Muscle layer of duodenum (tissue), 2 donors: ENCODE measurements around the gene IWS1.
"Not testable (repeated sequence)": the region's sequence is repeated elsewhere in the genome, so short reads cannot be mapped to it uniquely, and the experiment has no call there.

Source experiments
- H3K27ac ChIP-seq: one replicate; pipeline ENCODE4 v1.7.0; 2013; ENCODE audit warnings: mild to moderate bottlenecking, low read length
- H3K27me3 ChIP-seq: one replicate; pipeline ENCODE4 v1.7.0; 2013; ENCODE audit warnings: low read depth, mild to moderate bottlenecking, control low read depth, low read length
- H3K36me3 ChIP-seq, 2 donors: one replicate each; pipeline ENCODE4 v1.7.0; 2013; ENCODE audit warnings: low read length in 2 of 2, control low read depth in 1 of 2, mild to moderate bottlenecking in 1 of 2; ENCODE audit not compliant: insufficient read depth in 2 of 2, control insufficient read depth in 1 of 2
- H3K4me1 ChIP-seq, 2 donors: one replicate each; pipeline ENCODE4 v1.7.0; 2013; ENCODE audit warnings: low read length in 2 of 2, mild to moderate bottlenecking in 2 of 2, control low read depth in 1 of 2, moderate library complexity in 1 of 2; ENCODE audit not compliant: insufficient read depth in 2 of 2, control insufficient read depth in 1 of 2
- H3K4me3 ChIP-seq, 2 donors: one replicate each; pipeline ENCODE4 v1.7.0; 2013; ENCODE audit warnings: low read length in 2 of 2, low read depth in 1 of 2, mild to moderate bottlenecking in 1 of 2
- H3K9me3 ChIP-seq, 2 donors: one replicate each; pipeline ENCODE4 v1.7.0; 2013; ENCODE audit warnings: low read length in 2 of 2, control low read depth in 1 of 2, mild to moderate bottlenecking in 1 of 2; ENCODE audit not compliant: control insufficient read depth in 1 of 2
- donor health status: healthy.

IWS1 gene

DNA sequence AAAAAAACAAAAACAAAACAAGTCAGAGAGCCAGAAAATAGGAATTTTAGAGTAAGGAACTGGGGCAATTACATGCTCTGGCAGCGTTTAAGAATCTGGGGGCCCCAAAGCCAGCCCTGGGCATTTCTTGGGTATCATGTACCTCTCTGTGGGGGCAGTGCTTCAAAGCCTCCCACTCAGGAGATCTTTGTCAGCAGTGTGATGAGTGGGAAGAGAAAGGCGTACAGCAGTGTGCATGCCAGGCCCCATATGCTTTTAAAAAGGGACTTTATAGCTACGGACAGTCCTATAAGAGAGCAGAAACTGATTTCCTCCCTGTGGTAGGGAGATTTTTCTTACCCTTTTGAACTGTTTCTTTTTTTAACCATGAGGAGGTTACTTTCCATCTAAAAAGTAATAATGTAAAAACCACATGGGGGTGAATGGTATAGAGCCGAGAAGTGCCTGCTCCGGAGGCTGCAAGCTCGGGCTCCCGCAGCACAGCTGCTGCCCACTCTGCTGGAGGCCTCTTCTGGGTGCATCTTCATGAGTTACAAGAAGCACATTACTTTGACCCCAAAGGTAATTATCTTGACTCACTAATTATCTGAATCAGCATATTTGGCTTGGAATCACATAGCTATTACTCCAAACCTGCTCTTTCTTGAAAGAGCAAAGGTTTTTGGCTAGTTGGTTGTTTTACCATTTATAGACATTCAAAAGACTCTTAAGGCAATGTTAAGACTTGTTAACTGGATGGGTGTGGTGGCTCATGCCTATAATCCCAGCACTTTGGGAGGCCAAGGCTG is 61.6 kb downstream of the IWS1 start:
- H3K9me3 ChIP-seq = no peaks in the 10 kb centered on the region

DNA sequence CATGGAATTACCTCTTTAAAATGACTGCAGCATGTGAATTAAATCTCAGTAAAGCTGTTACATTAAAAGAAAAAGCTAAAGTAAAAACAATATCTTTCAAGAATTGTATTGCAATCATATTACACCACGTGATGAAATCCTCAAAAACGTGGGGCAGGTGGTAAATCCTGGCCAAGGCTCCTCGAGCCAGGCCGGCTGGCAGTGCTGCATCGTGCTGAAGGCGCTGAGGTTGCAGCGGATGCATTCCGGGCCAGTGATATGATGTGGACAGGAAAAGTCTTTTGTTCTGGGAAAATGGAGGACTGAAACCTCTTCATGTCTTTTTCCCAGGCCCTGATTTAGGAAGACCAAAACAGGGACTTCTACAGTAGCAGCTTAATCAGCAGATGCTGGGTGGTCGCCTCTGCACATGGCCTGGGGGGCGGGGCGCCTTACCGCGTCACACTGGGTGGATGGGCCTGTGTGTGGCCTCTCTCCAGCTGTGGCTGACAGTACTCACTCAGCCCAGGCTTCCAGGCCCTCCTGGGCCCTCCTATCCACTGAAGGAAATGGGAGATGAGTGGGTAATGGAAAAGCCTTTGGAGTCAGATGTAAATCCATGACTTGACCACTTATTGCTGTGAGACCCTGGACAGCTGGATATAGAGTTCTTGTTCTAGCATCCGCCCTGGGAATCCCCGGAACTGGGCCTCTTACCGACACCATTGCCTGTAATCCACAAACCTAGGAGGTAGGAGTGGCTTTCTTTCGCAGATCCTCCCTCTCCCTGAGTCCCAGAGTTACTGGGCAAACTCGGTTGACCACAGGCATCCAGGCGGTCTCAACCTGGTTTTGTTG is 62.9 kb downstream of the IWS1 start:
- no peak overlapping the region for H3K4me3 ChIP-seq
- no peaks in the 10 kb centered on the region for H3K27me3 ChIP-seq
- H3K36me3 ChIP-seq = peaks cover 5 to 6% of the 10 kb centered on the region in 2 donors
- no peak overlapping the region for H3K27ac ChIP-seq
- H3K4me1 ChIP-seq = no peaks in the 10 kb centered on the region
- no peaks in the 10 kb centered on the region for H3K9me3 ChIP-seq

More for the DNA sequence above, 61.6 kb downstream of the IWS1 start:
- H3K27me3 ChIP-seq = no peaks in the 10 kb centered on the region
- H3K4me3 ChIP-seq = no peak overlapping the region
- H3K4me1 ChIP-seq = no peaks in the 10 kb centered on the region
- peaks cover 5 to 10% of the 10 kb centered on the region in 2 donors for H3K36me3 ChIP-seq
- H3K27ac ChIP-seq = no peak overlapping the region

DNA sequence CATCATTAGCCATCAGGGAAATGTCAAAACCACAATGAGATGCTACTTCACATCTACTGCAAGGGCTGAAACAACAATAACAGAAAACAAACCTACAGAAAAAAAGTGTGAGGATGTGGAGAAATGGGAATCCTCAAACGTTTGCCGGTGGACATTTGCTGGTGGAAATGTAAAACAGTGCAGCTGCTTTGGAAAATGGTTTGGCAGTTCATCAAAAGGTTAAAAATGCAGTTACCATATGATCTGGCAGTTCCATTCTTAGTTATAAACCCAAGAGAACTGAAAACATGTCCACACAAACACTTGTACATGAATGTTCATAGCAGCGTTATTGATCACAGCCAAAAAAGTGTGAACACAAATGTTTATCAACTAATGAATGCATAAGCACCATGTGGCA is 63.8 kb downstream of the IWS1 start:
- H3K4me1 ChIP-seq = no peaks in the 10 kb centered on the region

DNA sequence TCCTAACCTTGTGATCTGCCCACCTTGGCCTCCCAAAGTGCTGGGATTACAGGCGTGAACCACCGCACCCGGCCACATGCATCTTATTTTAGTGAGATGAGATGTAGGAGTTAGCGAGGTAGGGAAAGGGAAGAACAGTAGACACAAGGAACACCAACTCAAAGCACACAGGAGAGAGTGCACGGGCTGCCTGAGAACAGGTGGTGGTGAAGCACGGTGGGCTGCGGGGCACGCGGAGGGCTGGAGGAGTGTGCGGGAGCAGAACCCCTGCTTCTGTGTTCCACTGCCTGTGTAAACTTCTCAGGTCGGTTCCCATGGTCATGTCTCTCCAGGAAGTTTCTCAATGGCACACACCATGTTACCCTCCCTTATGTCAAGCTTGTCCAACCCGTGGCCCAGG is 69.3 kb downstream of the IWS1 start:
- Histone ChIP-seq H3K27me3 (no peaks in the 10 kb centered on the region), H3K27ac (no peak overlapping the region), H3K4me1 (no peaks in the 10 kb centered on the region), H3K36me3 (no peaks in the 10 kb centered on the region), H3K9me3 (no peaks in the 10 kb centered on the region), H3K4me3 (no peak overlapping the region)

More for the DNA sequence above, 63.8 kb downstream of the IWS1 start:
- Histone ChIP-seq H3K27me3 (no peaks in the 10 kb centered on the region), H3K9me3 (no peaks in the 10 kb centered on the region), H3K36me3 (peaks cover 0 to 5% of the 10 kb centered on the region in 2 donors), H3K27ac (no peak overlapping the region), H3K4me3 (no peak overlapping the region)

DNA sequence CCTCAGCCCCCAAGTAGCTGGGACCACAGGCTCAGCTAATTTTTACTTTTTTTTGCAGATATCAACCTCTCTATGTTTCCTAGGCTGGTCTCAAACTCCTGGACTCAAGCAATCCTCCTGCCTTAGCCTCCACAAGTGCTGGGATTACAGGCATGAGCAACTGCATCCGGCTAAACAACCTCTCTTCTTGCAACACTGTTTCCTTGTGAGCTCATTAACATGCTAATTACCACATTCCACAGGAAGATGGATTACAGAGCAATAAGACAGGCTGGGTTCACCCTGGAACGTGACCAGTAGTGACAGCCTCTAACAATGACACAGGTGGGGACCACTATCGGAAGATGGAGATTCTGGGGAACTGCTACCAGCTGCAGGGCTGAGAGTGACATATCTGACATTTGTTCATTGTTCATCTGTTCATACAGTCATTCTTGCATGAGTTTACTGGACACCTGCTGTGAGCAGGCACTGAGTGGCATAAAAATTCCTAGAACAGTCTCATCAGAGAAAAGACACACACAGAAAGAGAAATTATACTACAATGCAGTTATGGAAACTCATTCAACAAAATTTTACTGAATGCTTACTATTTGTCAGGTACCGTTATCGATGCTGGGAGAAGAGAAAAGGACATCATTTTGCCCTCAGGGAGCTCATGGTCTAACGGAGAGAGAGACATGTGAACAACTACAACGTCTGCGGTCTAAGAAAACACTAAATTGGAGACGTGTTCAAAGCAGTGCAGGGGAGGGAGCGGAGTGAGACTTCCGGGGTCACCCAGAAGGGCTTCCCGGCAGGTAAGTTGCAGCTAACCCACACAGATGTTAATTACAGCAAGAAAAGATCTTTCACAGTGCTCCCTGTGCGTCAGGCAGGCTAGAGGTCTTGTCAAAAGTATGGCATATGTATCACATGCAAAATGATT is 70.5 kb downstream of the IWS1 start:
- Histone ChIP-seq H3K27me3 (no peaks in the 10 kb centered on the region), H3K27ac (no peak overlapping the region), H3K9me3 (no peaks in the 10 kb centered on the region), H3K4me1 (no peaks in the 10 kb centered on the region), H3K36me3 (no peaks in the 10 kb centered on the region), H3K4me3 (no peak overlapping the region)

DNA sequence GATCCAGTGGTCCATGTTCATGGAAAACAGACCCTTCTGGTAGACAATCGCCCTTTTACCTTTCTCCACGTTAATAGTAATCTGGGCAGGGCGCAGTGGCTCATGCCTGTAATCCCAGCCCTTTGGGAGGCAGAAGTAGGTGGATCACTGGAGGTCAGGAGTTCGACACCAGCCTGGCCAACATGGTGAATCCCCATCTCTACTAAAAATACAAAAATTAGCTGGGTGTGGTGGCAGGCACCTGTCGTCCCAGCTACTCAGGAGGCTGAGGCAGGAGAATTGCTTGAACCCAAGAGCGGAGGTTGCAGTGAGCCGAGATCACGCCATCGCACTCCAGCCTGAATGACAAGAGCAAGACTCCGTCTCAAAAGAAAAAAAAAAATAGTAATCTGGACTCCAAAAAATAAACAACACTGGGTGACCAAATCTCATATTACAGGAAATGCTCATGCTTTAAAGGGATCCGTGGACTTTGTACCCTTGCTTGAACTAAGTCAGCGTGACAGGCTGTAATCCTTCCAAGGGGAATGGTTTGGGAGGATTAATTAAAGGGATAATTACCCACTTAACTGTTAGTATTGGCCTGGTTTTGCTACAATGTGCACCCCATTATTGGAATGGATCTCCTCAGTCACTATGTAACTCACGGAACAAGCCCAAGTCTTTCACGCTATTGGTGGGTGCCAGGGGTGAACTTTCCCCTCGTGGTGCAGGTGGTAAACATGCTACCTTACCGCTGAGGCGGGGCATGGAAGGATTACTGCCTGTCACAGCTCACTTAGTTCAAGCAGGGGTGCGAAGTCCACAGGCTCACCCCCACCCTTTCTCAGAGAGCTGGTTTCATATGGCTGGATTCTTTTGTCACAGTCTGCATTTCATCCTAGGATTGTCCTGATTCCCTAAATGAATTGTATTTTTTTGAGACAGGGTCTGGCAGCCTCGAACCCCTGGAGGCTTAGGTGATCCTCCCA is 71.4 kb downstream of the IWS1 start:
- Histone ChIP-seq H3K4me3 (no peak overlapping the region), H3K4me1 (no peaks in the 10 kb centered on the region), H3K36me3 (no peaks in the 10 kb centered on the region), H3K27ac (no peak overlapping the region), H3K27me3 (no peaks in the 10 kb centered on the region), H3K9me3 (no peaks in the 10 kb centered on the region)

DNA sequence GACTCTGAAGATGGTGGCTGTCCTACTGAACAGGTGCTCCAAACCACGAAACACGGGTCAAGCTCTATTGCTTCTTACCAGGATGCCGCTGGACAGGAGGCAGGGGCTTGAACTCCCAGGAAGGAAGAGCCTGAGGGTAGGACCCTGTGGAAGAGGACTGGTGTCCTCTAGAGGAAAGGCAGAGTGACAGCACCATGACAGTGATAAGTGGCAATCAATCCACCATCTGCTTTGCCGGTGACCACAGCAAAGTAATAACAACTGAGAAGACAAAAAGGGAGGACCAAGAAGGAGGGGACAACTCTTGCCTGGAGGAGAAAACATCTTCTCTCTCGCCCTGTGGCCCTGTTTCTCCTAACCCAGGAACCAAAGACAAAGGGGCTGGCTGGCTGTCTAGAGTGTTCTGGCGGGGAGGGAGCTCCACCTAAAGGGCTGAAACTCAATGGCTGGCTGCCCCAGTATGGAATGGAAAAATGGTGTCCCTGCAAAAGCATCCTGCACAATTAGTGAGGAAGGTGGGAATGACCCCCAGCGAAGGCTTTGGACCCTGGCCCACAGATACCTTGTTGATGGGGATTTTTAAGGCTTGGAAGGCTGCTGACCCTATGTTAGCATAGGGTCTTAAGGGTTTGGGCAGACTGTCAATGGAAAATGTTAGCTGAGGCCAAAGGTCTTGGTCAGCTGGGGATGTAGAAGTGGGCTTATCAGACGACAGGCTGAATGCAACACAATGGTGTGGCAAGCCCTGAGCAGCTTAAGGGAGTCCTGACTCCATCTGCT is 72.7 kb downstream of the IWS1 start:
- H3K36me3 ChIP-seq = no peaks in the 10 kb centered on the region
- H3K27ac ChIP-seq = no peak overlapping the region
- H3K27me3 ChIP-seq = no peaks in the 10 kb centered on the region
- no peaks in the 10 kb centered on the region for H3K9me3 ChIP-seq
- no peak overlapping the region for H3K4me3 ChIP-seq
- no peaks in the 10 kb centered on the region for H3K4me1 ChIP-seq

DNA sequence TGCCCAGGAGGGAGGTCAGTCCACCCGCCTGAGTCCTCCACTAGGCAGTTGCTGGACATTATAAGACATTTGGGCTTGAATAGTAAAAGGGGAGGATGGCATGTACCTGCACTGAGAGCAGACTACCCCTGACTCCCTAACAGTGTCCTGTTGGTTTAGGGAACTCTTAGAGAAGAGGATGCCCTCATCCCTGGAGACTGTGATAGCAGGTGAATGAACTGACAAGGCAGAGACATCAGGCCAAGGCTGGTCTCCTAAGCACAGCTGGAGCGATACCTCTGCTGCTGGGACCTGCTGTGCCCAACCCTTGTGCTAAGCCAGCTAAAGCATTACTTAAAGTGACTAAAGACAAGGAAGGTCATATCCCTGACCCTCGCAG is 73.3 kb downstream of the IWS1 start:
- Histone ChIP-seq H3K4me3 (no peak overlapping the region), H3K36me3 (no peaks in the 10 kb centered on the region), H3K4me1 (no peaks in the 10 kb centered on the region), H3K27me3 (no peaks in the 10 kb centered on the region), H3K27ac (no peak overlapping the region), H3K9me3 (no peaks in the 10 kb centered on the region)

DNA sequence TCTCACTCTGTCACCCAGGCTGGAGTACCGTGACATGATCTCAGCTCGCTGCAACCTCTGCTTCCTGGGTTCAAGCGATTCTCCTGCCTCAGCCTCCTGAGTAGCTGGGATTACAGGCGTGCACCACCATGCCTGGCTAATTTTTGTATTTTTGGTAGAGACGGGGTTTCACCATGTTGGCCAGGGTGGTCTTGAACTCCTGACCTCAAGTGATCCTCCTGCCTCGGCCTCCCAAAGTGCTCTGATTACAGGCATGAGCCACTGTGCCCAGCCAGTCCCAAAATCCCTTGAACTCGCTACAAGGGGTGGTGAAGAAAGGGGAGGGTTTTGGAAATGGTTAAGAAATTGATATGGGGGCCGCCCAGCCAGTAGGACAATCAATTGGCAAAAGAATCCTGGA is 73.9 kb downstream of the IWS1 start:
- not testable (repeated sequence) for H3K4me3 ChIP-seq

DNA sequence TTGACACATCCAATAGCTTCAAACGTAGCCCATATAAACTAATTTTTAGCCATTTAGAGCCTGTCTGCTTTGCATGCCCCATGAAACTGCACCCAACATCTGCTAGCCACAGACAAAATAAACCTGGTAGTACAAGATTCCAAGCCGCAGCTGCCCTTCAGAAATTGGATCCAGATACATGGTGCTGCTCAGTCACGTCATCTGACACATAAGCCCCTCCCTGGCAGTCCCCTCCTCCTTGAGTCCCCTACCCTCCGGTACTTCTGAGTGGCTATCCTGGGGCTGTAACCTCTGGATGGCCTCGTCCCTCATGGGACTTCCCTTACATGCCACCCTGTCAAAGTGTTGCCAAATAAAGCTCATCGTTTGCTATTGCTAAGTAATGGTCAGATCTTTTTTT is 74.3 kb downstream of the IWS1 start:
- Histone ChIP-seq H3K4me3 (no peak overlapping the region), H3K36me3 (no peaks in the 10 kb centered on the region), H3K27me3 (no peaks in the 10 kb centered on the region), H3K27ac (no peak overlapping the region), H3K9me3 (no peaks in the 10 kb centered on the region), H3K4me1 (no peaks in the 10 kb centered on the region)

More for the DNA sequence above, 73.9 kb downstream of the IWS1 start:
- not testable (repeated sequence) for H3K27me3 ChIP-seq, H3K36me3 ChIP-seq, H3K9me3 ChIP-seq, H3K27ac ChIP-seq, H3K4me1 ChIP-seq
